GM23248 (cell line): ENCODE measurements around the gene MRPL23. TPM values are rescaled to one million over a fixed set of nuclear protein-coding genes. Genes with fewer than 3 reads are reported as not detected.

Source experiments
- DNase-seq: peaks from one replicate; pipeline ENCODE4 v3.0.0-alpha.2; 2015
- H2AFZ ChIP-seq: fragments of 200-600 bp; sonication (generic); 2 replicates; pipeline ENCODE4 v1.6.1; 2016; ENCODE audit warnings: antibody characterized with exemption
- H3F3A ChIP-seq: fragments of 200-600 bp; sonication (generic); 2 replicates; pipeline ENCODE4 v1.6.1; 2016; ENCODE audit warnings: mild to moderate bottlenecking, antibody characterized with exemption, mixed run types; ENCODE audit not compliant: insufficient read depth
- H3K27ac ChIP-seq: fragments of 200-600 bp; sonication (generic); 2 replicates; pipeline ENCODE4 v1.5.1; 2016; ENCODE audit warnings: mild to moderate bottlenecking
- H3K27me3 ChIP-seq: fragments of 200-600 bp; sonication (generic); replicated peaks from 2 replicates; pipeline ENCODE4 v1.6.1; 2016; ENCODE audit warnings: mild to moderate bottlenecking; ENCODE audit not compliant: insufficient read depth
- H3K36me3 ChIP-seq: fragments of 200-600 bp; sonication (generic); 2 replicates; pipeline ENCODE4 v1.6.1; 2016; ENCODE audit warnings: low read depth, mild to moderate bottlenecking
- H3K4me1 ChIP-seq: fragments of 200-600 bp; sonication (generic); 2 replicates; pipeline ENCODE4 v1.6.1; 2016; ENCODE audit warnings: mild to moderate bottlenecking; ENCODE audit not compliant: insufficient read depth
- H3K4me2 ChIP-seq: fragments of 200-600 bp; sonication (generic); one replicate; pipeline ENCODE4 v1.6.1; 2016; ENCODE audit warnings: mild to moderate bottlenecking; ENCODE audit not compliant: unreplicated experiment
- H3K4me3 ChIP-seq: fragments of 200-600 bp; sonication (generic); 2 replicates; pipeline ENCODE4 v1.5.1; 2016; ENCODE audit warnings: mild to moderate bottlenecking
- H3K79me2 ChIP-seq: fragments of 200-600 bp; sonication (generic); 2 replicates; pipeline ENCODE4 v1.6.1; 2016; ENCODE audit warnings: mild to moderate bottlenecking; ENCODE audit not compliant: insufficient read depth
- H3K9ac ChIP-seq: fragments of 200-600 bp; sonication (generic); 2 replicates; pipeline ENCODE4 v1.6.1; 2016; ENCODE audit warnings: mild to moderate bottlenecking
- H3K9me2 ChIP-seq: fragments of 200-600 bp; sonication (generic); 2 replicates; pipeline ENCODE4 v1.6.1; 2016; ENCODE audit warnings: mixed run types, mild to moderate bottlenecking, moderate library complexity; ENCODE audit not compliant: insufficient read depth
- H3K9me3 ChIP-seq: fragments of 200-600 bp; sonication (generic); one replicate; pipeline ENCODE4 v1.6.1; 2017; ENCODE audit warnings: low read depth
- H4K20me1 ChIP-seq: fragments of 200-600 bp; sonication (generic); 2 replicates; pipeline ENCODE4 v1.6.0; 2016; ENCODE audit not compliant: insufficient read depth
- EZH2 ChIP-seq: fragments of 200-600 bp; sonication (generic); IDR thresholded peaks from 2 replicates; pipeline ENCODE4 v1.6.1; 2018; ENCODE audit warnings: antibody characterized with exemption, mild to moderate bottlenecking; ENCODE audit not compliant: insufficient read depth, poor library complexity, severe bottlenecking
- EZH2phosphoT487 ChIP-seq: fragments of 200-600 bp; sonication (generic); IDR thresholded peaks from 2 replicates; pipeline ENCODE4 v1.6.1; 2018; ENCODE audit warnings: antibody characterized with exemption, moderate library complexity, mild to moderate bottlenecking, low read depth; ENCODE audit not compliant: insufficient read depth
- WGBS, 2 experiments: methylation state at CpG; one replicate each; pipeline ENCODE4 v1.1.6; 2015 to 2017; ENCODE audit warnings: low lambda C conversion rate in 2 of 2, low coverage in 1 of 2; ENCODE audit errors: missing lambda C conversion rate in 2 of 2; 5-methylcytosine and 5-hydroxymethylcytosine counted together
- in situ Hi-C: fragments of 300-500 bp; cut with MboI; formaldehyde crosslinking; loops from 2 replicates; pipeline ENCODE4 v1.15.0; 2020
- polyA plus RNA-seq: library from polyadenylated mRNA; unstranded; fragments of >200 nt; fragmentation: Nextera tagmentation; extraction: Ambion mirVana; gene quantifications from 2 replicates; pipeline ENCODE4 v1.2.1, GENCODE V29; 2016
- total RNA-seq: library from RNA; depleted of rRNA; stranded (reverse); fragments of >200 nt; shearing (Covaris generic); gene quantifications from 2 replicates; pipeline ENCODE4 v1.2.3, GENCODE V29; 2014

Gene MRPL23
- total and polyA plus RNA-seq, 2 experiments from 2014 or later, result 40.5 to 47.7 TPM

- no peak overlapping the region for H3K4me3 ChIP-seq
- in situ Hi-C loops, result no loop called here
- H2AFZ ChIP-seq, result no peak overlapping the region
Measured at GRCh38 chr11:1987024-1987423, 39.9 kb downstream of the MRPL23 start.

GRCh38 chr11:1988174-1988573 is 41.0 kb downstream of the MRPL23 start:
- H3K4me3 ChIP-seq, result no peak overlapping the region
- no peaks in the 10 kb centered on the region for H3K4me1 ChIP-seq
- no peaks in the 10 kb centered on the region for H4K20me1 ChIP-seq
- H3K4me2 ChIP-seq, result no peak overlapping the region
- H3K9me2 ChIP-seq, result no peaks in the 10 kb centered on the region
- TF ChIP-seq EZH2phosphoT487 (no peak), EZH2 (no peak)
- WGBS, 2 experiments, result no CpG with 5 or more reads among the region's 11 CpGs
- H3K9me3 ChIP-seq, result no peaks in the 10 kb centered on the region
- no peaks in the 10 kb centered on the region for H3K27me3 ChIP-seq
- no peak overlapping the region for H2AFZ ChIP-seq
- H3K9ac ChIP-seq, result no peak overlapping the region
- H3K79me2 ChIP-seq, result no peaks in the 10 kb centered on the region
- no peak overlapping the region for H3K27ac ChIP-seq
- DNase-seq, result no peak
- H3K36me3 ChIP-seq, result no peaks in the 10 kb centered on the region
- no peaks in the 10 kb centered on the region for H3F3A ChIP-seq
- in situ Hi-C loops, result no loop called here

More at GRCh38 chr11:1987024-1987423, 39.9 kb downstream of the MRPL23 start:
- no peak overlapping the region for H3K27ac ChIP-seq
- H3K4me2 ChIP-seq, result no peak overlapping the region
- H3K27me3 ChIP-seq, result no peaks in the 10 kb centered on the region
- TF ChIP-seq EZH2phosphoT487, result no peak
- H4K20me1 ChIP-seq, result no peaks in the 10 kb centered on the region
- no peak overlapping the region for H3K9ac ChIP-seq
- no peaks in the 10 kb centered on the region for H3K79me2 ChIP-seq
- WGBS, 2 experiments, result no CpG with 5 or more reads among the region's 6 CpGs
- no peaks in the 10 kb centered on the region for H3F3A ChIP-seq
- H3K9me2 ChIP-seq, result no peaks in the 10 kb centered on the region
- no peak for DNase-seq
- H3K9me3 ChIP-seq, result no peaks in the 10 kb centered on the region
- H3K4me1 ChIP-seq, result no peaks in the 10 kb centered on the region
- no peaks in the 10 kb centered on the region for H3K36me3 ChIP-seq

DNA sequence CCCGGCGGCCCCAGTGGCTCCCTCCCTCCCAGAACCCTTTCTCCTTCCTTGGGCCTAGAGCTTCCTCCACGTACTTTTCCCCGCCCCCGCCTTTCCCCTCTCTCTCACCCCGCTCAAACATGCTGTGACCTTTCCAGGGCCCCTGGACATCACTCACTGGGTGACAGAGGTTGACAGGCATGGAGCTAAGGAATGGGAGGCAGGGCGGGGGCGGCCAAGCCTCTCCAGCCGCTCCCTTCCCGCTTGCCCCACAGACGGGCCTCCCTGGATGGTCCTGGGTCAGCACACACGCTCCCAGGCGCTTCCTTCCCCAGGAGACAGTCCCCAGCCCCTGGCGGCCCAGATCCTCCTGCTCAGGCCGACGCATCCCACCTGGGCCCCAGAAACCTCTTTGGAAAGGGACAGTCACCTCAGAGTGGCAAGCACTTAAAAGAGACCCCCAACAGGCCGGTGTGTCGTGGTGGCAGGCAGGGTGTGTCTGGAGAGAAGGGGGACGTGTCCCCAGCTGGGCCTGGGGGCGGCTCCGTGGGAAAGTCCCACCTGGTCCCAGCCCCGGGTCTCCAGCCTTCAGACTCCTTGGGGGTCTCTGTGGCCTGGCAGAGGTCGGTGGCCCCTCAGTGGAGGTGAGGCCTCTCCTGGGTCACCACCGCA is 41.7 kb downstream of the MRPL23 start:
- H3K9me3 ChIP-seq, result no peaks in the 10 kb centered on the region
- H3K9me2 ChIP-seq, result no peaks in the 10 kb centered on the region
- H4K20me1 ChIP-seq, result no peaks in the 10 kb centered on the region
- H3K27me3 ChIP-seq, result no peaks in the 10 kb centered on the region
- H3K36me3 ChIP-seq, result no peaks in the 10 kb centered on the region
- WGBS, 2 experiments, result 77% methylated on average over 8 of the region's 24 CpGs; no CpG with 5 or more reads in 1 of the 2 experiments
- no peak overlapping the region for H3K9ac ChIP-seq
- no peak overlapping the region for H3K27ac ChIP-seq
- no peak for DNase-seq
- H3K4me1 ChIP-seq, result no peaks in the 10 kb centered on the region
- no peak overlapping the region for H3K4me3 ChIP-seq
- no peak overlapping the region for H3K4me2 ChIP-seq
- H3K79me2 ChIP-seq, result no peaks in the 10 kb centered on the region
- no peaks in the 10 kb centered on the region for H3F3A ChIP-seq
- H2AFZ ChIP-seq, result no peak overlapping the region
- TF ChIP-seq EZH2 (no peak), EZH2phosphoT487 (no peak)
- in situ Hi-C loops, result no loop called here

- TF ChIP-seq EZH2 (no peak), EZH2phosphoT487 (no peak)
- Histone ChIP-seq H3K27me3 (no peaks in the 10 kb centered on the region), H3K9me2 (no peaks in the 10 kb centered on the region), H3K9me3 (no peaks in the 10 kb centered on the region), H3K9ac (no peak overlapping the region), H3K79me2 (no peaks in the 10 kb centered on the region), H3K36me3 (no peaks in the 10 kb centered on the region), H2AFZ (no peak overlapping the region), H3K27ac (no peak overlapping the region), H3F3A (no peaks in the 10 kb centered on the region), H4K20me1 (no peaks in the 10 kb centered on the region), H3K4me1 (no peaks in the 10 kb centered on the region), H3K4me2 (no peak overlapping the region), H3K4me3 (no peak overlapping the region)
- in situ Hi-C loops, result no loop called here
- WGBS, 2 experiments, result no CpG with 5 or more reads among the region's 15 CpGs
- no peak for DNase-seq
Measured at GRCh38 chr11:1989953-1990352, 42.8 kb downstream of the MRPL23 start.
